ENCODE measurements around the gene REST.

The REST gene

DNA sequence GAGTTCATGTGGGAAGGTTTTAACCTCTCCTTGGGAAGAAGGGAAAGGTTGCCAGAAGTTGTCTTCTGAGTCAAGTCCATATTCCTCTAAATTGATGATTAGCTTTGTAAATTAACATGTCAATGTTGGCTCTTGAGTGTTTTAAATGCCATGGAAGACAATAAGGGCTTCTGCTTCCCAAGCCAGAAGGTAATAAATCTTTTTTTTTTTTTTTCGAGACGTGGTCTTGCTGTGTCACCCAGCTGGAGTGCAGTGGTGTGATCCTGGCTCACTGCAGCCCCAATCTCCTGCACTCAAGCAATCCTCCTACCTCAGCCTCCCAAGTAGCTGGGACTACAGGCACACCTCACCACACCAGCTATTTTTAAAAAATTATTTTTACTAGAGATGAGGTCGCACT lies 5.0 kb upstream of the REST start:
- DNase-seq (ENCODE audit: low read depth) = no peak
- TF ChIP-seq, protein P1, sequence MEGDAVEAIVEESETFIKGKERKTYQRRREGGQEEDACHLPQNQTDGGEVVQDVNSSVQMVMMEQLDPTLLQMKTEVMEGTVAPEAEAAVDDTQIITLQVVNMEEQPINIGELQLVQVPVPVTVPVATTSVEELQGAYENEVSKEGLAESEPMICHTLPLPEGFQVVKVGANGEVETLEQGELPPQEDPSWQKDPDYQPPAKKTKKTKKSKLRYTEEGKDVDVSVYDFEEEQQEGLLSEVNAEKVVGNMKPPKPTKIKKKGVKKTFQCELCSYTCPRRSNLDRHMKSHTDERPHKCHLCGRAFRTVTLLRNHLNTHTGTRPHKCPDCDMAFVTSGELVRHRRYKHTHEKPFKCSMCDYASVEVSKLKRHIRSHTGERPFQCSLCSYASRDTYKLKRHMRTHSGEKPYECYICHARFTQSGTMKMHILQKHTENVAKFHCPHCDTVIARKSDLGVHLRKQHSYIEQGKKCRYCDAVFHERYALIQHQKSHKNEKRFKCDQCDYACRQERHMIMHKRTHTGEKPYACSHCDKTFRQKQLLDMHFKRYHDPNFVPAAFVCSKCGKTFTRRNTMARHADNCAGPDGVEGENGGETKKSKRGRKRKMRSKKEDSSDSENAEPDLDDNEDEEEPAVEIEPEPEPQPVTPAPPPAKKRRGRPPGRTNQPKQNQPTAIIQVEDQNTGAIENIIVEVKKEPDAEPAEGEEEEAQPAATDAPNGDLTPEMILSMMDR (conservative IDR thresholded peaks at IDR 0.05; ENCODE audit: low read length) = no peak
- no peak overlapping the region for H3K4me3 ChIP-seq (ENCODE audit: low read length)

DNA sequence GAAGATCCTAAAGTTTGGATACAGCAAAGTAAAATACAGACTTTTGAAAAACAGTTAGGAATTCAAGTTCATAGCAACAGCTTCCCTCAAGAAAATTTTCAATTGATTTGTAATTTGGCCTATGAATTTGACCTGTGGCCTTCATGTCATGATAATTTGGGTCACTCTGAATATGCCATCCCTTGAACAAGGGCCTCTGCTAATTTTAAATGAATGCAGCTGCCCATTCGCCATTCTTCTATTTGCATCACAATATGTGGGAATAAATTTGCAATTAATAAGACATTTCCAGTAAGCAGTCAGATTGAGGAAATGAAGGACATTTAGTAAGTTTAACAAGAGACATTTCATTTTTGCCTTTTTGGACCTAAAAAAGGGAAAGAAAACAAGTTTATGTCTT lies 1.9 kb upstream of the REST start:
- TF ChIP-seq, protein P1 (conservative IDR thresholded peaks at IDR 0.05; ENCODE audit: low read length) = no peak
- DNase-seq (ENCODE audit: low read depth) = no peak
- H3K4me3 ChIP-seq (ENCODE audit: low read length) = no peak overlapping the region

DNA sequence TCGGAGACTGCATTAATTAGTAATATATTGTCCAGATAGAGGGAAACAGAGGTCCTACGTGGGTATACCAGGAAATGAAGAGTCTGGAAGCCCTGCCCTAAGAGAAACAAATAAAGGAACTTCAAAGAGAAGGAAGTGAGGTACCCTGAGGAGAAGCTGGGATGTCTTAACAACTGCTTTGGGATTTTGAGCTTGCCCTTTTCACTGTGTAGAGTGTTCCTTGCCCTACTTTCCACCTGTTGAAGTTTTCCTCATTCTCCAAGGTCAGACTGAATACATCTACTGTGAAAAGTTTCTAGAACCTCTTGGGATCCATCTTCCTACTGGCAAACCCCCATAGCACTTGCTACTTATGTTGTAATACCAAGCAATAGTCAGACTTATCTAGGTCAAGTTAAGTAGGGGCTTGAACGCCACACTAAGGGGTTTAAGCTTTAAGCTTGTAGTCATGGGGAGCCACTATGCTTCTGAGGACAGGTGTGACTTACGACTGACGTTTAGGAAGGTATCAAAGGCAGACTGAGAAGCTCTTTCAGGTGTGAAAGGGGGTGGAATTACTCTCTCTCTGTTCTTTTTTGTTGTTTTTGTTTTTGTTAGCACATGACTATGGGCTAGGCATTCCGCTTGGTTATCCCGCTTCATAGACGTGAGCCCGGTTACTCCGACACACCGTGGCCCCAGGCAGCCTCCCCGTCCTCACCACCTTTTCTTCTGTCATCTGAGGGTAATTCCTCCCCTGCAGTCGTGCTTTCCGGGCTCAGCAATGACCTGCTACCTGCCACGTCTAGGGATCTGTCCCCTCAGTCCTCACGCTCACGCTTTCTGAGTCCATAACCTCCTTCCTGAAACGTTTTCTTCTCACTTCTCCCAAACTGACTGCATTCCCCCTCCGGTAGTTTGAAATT lies 959 bp upstream of the REST start:
- DNase-seq (ENCODE audit: low read depth) = no peak
- peak overlapping the region; percentile 65 for H3K4me3 ChIP-seq (ENCODE audit: low read length)
- TF ChIP-seq, protein P1 (conservative IDR thresholded peaks at IDR 0.05; ENCODE audit: low read length) = no peak

DNA sequence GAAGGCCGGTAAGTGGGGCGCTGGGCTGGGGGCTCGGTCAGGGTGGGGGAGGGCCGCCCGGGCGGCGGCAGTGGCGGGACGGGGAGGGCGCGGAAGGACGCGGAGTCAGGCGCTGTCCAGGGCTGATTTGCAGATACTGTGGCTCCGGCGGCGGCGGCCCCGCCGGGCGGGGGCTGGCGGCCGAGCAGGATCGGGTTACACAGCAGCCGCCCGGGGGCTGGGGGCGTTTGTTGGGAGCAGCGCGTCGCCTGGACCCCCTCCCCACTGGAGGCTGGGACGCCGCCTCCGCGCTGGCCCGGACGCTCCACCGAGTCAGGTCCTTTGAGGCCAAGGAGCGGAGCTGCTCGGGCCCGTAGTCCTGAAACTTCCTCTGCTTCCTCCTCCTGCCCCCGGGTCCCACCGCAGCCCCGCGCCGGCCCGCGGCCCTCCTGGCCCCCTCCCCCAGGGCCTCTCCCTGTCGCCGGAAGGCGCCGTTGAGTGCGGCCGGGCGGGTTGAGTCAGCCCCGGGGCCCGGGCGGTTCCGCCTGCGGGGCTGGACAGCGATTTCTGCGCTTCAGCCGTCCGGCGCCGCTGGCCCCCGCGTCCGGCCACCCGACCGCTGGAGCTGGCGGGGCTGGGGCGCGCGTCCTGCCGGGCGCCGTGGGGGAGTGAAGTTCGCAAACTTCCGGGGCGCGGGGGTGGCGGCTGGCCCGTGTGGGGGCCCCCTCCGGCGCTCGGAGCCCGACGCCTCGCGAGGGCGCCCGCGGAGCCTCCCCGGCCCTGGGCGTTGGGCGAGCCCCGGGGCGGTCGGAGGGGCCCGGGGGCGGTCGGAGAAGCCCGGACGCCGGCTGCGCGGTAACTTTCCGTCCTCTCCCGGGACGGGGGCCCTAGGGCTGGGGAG lies 746 bp downstream of the REST start:
- H3K4me3 ChIP-seq (ENCODE audit: low read length) = peak overlapping the region; percentile 87
- peak; percentile 54 for DNase-seq (ENCODE audit: low read depth)
- TF ChIP-seq, protein P1 (conservative IDR thresholded peaks at IDR 0.05; ENCODE audit: low read length) = no peak

DNA sequence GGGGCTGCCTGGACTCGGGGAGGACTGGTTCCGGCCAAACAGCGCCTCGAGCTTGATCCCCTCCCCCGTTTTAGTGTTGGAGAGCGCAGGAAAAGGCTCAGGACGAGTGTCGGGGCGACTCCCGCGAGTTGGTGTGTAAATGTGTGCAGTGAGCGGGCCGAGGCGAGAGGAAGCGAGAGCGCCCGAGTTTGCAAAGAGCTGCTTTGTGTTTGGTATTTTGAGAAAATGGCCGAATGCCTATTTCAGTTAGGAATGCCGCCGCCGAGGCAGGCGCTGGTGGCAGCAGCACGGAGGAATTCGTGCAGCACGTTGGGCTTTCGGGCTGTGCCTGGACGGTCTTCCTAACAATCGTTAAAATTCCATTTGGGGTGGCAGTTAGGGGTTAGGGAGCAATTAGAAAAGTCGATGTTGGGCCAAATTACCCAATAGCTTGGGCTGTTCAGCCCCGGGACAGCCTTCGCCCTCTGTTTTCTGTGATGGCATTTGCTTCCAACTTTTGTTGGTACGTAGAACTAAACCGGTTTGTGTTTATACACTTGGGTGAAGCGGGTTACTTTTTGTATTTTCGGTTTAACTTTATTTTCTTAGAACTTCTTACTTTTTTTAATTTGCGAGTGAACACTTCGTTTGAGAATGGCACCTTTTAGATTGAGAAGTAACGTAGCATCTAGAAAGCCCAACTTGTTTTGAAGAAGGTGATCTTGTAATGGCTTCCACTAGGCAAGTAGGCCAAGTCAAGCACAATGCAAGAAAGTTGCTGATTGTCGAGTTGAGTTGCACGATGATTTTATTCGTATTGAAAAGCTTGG lies 1.6 kb downstream of the REST start:
- peak; percentile 56 for DNase-seq (ENCODE audit: low read depth)
- peak overlapping the region; percentile 87 for H3K4me3 ChIP-seq (ENCODE audit: low read length)
- TF ChIP-seq, protein P1 (conservative IDR thresholded peaks at IDR 0.05; ENCODE audit: low read length) = no peak

DNA sequence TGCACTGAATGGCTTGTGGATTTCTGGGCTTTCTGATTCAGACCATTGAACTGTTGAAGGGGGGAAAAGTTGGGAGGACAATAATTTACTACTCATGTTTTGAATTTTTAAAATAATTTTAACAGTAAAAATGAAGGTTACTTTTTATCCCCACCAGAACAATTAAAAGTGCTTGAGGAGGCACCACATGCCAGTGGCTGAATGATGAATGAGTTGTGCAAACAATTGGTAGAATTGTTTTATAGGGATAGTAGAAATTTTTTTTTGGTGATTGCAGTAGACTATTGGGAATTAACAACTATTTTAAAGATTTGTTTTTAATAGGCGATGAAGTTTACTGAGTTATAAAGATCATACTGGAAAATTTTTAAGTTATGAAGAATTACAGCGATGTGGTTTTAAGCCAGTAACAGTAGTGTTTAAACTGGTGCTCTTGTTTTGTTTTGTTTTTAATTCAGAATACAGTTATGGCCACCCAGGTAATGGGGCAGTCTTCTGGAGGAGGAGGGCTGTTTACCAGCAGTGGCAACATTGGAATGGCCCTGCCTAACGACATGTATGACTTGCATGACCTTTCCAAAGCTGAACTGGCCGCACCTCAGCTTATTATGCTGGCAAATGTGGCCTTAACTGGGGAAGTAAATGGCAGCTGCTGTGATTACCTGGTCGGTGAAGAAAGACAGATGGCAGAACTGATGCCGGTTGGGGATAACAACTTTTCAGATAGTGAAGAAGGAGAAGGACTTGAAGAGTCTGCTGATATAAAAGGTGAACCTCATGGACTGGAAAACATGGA lies 2.7 kb downstream of the REST start:
- TF ChIP-seq, protein P1 (conservative IDR thresholded peaks at IDR 0.05; ENCODE audit: low read length) = no peak
- DNase-seq (ENCODE audit: low read depth) = peak; percentile 32
- peak overlapping the region; percentile 87 for H3K4me3 ChIP-seq (ENCODE audit: low read length)
